DMS114 treated with DMSO at 0.1 percent for 48 hours (cell line): ENCODE measurements around the gene HOXC6.

ENCODE experiments used
- DNase-seq: peaks from one replicate; lab custom pipeline; 2025; ENCODE audit not compliant: unreplicated experiment; lab: John Stamatoyannopoulos, UW

The HOXC6 gene

GRCh38 chr12:54001283-54002187, 26.7 kb upstream of the HOXC6 start:
- DNase-seq = no peak

- DNase-seq = no peak
These were observed 25.8 kb upstream of the HOXC6 start for GRCh38 chr12:54002278-54002914.

- DNase-seq = no peak
These were observed 25.3 kb upstream of the HOXC6 start for GRCh38 chr12:54002915-54003389.

- DNase-seq = no peak
These were observed 24.6 kb upstream of the HOXC6 start for GRCh38 chr12:54003625-54004024.

GRCh38 chr12:54004063-54004840, 24.0 kb upstream of the HOXC6 start:
- DNase-seq = no peak

GRCh38 chr12:54004841-54005530, 23.3 kb upstream of the HOXC6 start:
- no peak for DNase-seq

GRCh38 chr12:54005531-54005852, 22.7 kb upstream of the HOXC6 start:
- DNase-seq = no peak

- peak; percentile 80 for DNase-seq
These were observed 22.2 kb upstream of the HOXC6 start for GRCh38 chr12:54005853-54006558.

- no peak for DNase-seq
These were observed 21.6 kb upstream of the HOXC6 start for GRCh38 chr12:54006559-54007220.

GRCh38 chr12:54007538-54008259, 20.5 kb upstream of the HOXC6 start:
- no peak for DNase-seq

GRCh38 chr12:54008260-54008552, 20.0 kb upstream of the HOXC6 start:
- DNase-seq = no peak

GRCh38 chr12:54009171-54010052, 18.8 kb upstream of the HOXC6 start:
- no peak for DNase-seq

GRCh38 chr12:54010053-54010971, 17.9 kb upstream of the HOXC6 start:
- peak; percentile 38 for DNase-seq

GRCh38 chr12:54010972-54011664, 17.1 kb upstream of the HOXC6 start:
- DNase-seq = no peak

- no peak for DNase-seq
These were observed 16.3 kb upstream of the HOXC6 start for GRCh38 chr12:54011665-54012532.
